HEK293 (cell line): ENCODE measurements around the gene SLC25A18.

Experiments
- GLIS1 ChIP-seq: fragments of 450-650 bp; formaldehyde crosslinking; IDR thresholded peaks from 2 replicates; pipeline ENCODE4 v1.5.1; 2016; ENCODE audit warnings: missing biosample characterization, missing genetic modification characterization
- IKZF3 ChIP-seq: fragments of 450-650 bp; IDR thresholded peaks from 2 replicates; pipeline ENCODE4 v1.5.0; 2018; ENCODE audit warnings: missing biosample characterization, mild to moderate bottlenecking, missing genetic modification characterization, moderate library complexity
- KLF1 ChIP-seq: fragments of 450-650 bp; formaldehyde crosslinking; IDR thresholded peaks from 2 replicates; pipeline ENCODE4 v1.5.1; 2016; ENCODE audit warnings: missing biosample characterization, missing genetic modification characterization
- KLF10 ChIP-seq: fragments of 450-650 bp; IDR thresholded peaks from 2 replicates; pipeline ENCODE4 v1.5.1; 2018; ENCODE audit warnings: missing biosample characterization, mild to moderate bottlenecking, missing genetic modification characterization
- KLF9 ChIP-seq: fragments of 450-650 bp; formaldehyde crosslinking; IDR thresholded peaks from 2 replicates; pipeline ENCODE4 v1.5.1; 2016; ENCODE audit warnings: missing biosample characterization, missing genetic modification characterization, low read depth
- OVOL3 ChIP-seq: fragments of 450-650 bp; formaldehyde crosslinking; IDR thresholded peaks from 2 replicates; pipeline ENCODE4 v1.5.1; 2016; ENCODE audit warnings: missing biosample characterization, missing genetic modification characterization
- ZBTB10 ChIP-seq: fragments of 450-650 bp; formaldehyde crosslinking; IDR thresholded peaks from 2 replicates; pipeline ENCODE4 v1.5.1; 2016; ENCODE audit warnings: missing biosample characterization, missing genetic modification characterization
- ZBTB17 ChIP-seq: fragments of 450-650 bp; formaldehyde crosslinking; IDR thresholded peaks from 2 replicates; pipeline ENCODE4 v1.5.1; 2016; ENCODE audit warnings: missing biosample characterization, missing genetic modification characterization
- ZBTB48 ChIP-seq: fragments of 450-650 bp; formaldehyde crosslinking; IDR thresholded peaks from 2 replicates; pipeline ENCODE4 v1.5.1; 2016; ENCODE audit warnings: missing biosample characterization, missing genetic modification characterization
- ZFHX2 ChIP-seq: fragments of 450-650 bp; formaldehyde crosslinking; conservative IDR thresholded peaks from 2 replicates; pipeline ENCODE4 v1.5.1; 2016; ENCODE audit warnings: missing biosample characterization, missing genetic modification characterization
- ZFP41 ChIP-seq: fragments of 450-650 bp; formaldehyde crosslinking; IDR thresholded peaks from 2 replicates; pipeline ENCODE4 v1.5.1; 2016; ENCODE audit warnings: missing biosample characterization, missing genetic modification characterization, borderline replicate concordance
- ZNF114 ChIP-seq: fragments of 450-650 bp; formaldehyde crosslinking; IDR thresholded peaks from 2 replicates; pipeline ENCODE4 v1.5.0; 2017; ENCODE audit warnings: missing biosample characterization, missing genetic modification characterization
- ZNF366 ChIP-seq: fragments of 450-650 bp; formaldehyde crosslinking; conservative IDR thresholded peaks from 2 replicates; pipeline ENCODE4 v1.5.1; 2016; ENCODE audit warnings: missing biosample characterization, missing genetic modification characterization
- ZNF518A ChIP-seq: fragments of 450-650 bp; formaldehyde crosslinking; conservative IDR thresholded peaks from 2 replicates; pipeline ENCODE4 v1.5.1; 2016; ENCODE audit warnings: low read depth, missing biosample characterization, missing genetic modification characterization
- ZNF561 ChIP-seq: fragments of 450-650 bp; IDR thresholded peaks from 2 replicates; pipeline ENCODE4 v1.5.1; 2018; ENCODE audit warnings: missing biosample characterization, missing genetic modification characterization, borderline replicate concordance
- ZNF585B ChIP-seq: fragments of 450-650 bp; formaldehyde crosslinking; IDR thresholded peaks from 2 replicates; pipeline ENCODE4 v1.5.1; 2016; ENCODE audit warnings: missing biosample characterization, missing genetic modification characterization
- ZNF629 ChIP-seq: fragments of 450-650 bp; formaldehyde crosslinking; IDR thresholded peaks from 2 replicates; pipeline ENCODE4 v1.5.1; 2017; ENCODE audit warnings: missing biosample characterization, missing genetic modification characterization
- ZNF639 ChIP-seq: fragments of 450-650 bp; formaldehyde crosslinking; IDR thresholded peaks from 2 replicates; pipeline ENCODE4 v1.5.1; 2016; ENCODE audit warnings: missing biosample characterization, missing genetic modification characterization
- ZNF692 ChIP-seq: fragments of 450-650 bp; formaldehyde crosslinking; IDR thresholded peaks from 2 replicates; pipeline ENCODE4 v1.5.1; 2016; ENCODE audit warnings: missing biosample characterization, missing genetic modification characterization
- ZSCAN16 ChIP-seq: fragments of 450-650 bp; formaldehyde crosslinking; IDR thresholded peaks from 2 replicates; pipeline ENCODE4 v1.5.1; 2016; ENCODE audit warnings: missing biosample characterization, missing genetic modification characterization
- TF ChIP-seq, protein P1 (sequence below): fragments of 450-650 bp; formaldehyde crosslinking; IDR thresholded peaks from 2 replicates; pipeline ENCODE4 v1.5.1; 2016; ENCODE audit warnings: missing biosample characterization, missing genetic modification characterization
- TF ChIP-seq, protein P2 (sequence below): fragments of 450-650 bp; formaldehyde crosslinking; IDR thresholded peaks from 2 replicates; pipeline ENCODE4 v1.5.1; 2016; ENCODE audit warnings: missing biosample characterization, missing genetic modification characterization

The SLC25A18 gene

GRCh38 chr22:17628406-17629172 is 65.3 kb downstream of the SLC25A18 start, which contains the start of gene ATP6V1E1 (continued):
- TF ChIP-seq ZFP41 (no peak), ZNF629 (tag by site-specific recombination) (peak; percentile 76; the same call in 1 of the 2 replicates), IKZF3 (tag by site-specific recombination) (peak; percentile 92), OVOL3 (tag by site-specific recombination) (peak; percentile 31; the same call in 1 of the 2 replicates), GLIS1 (tag by site-specific recombination) (0 out of 2 replicates have a peak, but pooled peaks have one; percentile 32), ZNF561 (tag by site-specific recombination) (no peak), ZBTB17 (tag by site-specific recombination) (peak; percentile 67), ZBTB48 (tag by site-specific recombination) (peak; percentile 57; the same call in 1 of the 2 replicates), ZFHX2 (tag by site-specific recombination) (peak; percentile 32), ZNF639 (tag by site-specific recombination) (0 out of 2 replicates have a peak, but pooled peaks have one; percentile 22), ZNF585B (tag by site-specific recombination) (no peak), KLF1 (tag by site-specific recombination) (peak; percentile 38), ZSCAN16 (no peak), ZNF692 (tag by site-specific recombination) (peak; percentile 45), ZNF366 (tag by site-specific recombination) (peak; percentile 75), ZNF518A (tag by site-specific recombination) (peak; percentile 61), ZNF114 (tag by site-specific recombination) (no peak), ZBTB10 (tag by site-specific recombination) (peak; percentile 87), KLF9 (tag by site-specific recombination) (peak; percentile 20; the same call in 1 of the 2 replicates), KLF10 (tag by site-specific recombination) (0 out of 2 replicates have a peak, but pooled peaks have one; percentile 20)
- TF ChIP-seq, protein P1, sequence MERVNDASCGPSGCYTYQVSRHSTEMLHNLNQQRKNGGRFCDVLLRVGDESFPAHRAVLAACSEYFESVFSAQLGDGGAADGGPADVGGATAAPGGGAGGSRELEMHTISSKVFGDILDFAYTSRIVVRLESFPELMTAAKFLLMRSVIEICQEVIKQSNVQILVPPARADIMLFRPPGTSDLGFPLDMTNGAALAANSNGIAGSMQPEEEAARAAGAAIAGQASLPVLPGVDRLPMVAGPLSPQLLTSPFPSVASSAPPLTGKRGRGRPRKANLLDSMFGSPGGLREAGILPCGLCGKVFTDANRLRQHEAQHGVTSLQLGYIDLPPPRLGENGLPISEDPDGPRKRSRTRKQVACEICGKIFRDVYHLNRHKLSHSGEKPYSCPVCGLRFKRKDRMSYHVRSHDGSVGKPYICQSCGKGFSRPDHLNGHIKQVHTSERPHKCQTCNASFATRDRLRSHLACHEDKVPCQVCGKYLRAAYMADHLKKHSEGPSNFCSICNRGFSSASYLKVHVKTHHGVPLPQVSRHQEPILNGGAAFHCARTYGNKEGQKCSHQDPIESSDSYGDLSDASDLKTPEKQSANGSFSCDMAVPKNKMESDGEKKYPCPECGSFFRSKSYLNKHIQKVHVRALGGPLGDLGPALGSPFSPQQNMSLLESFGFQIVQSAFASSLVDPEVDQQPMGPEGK: 0 out of 2 replicates have a peak, but pooled peaks have one; percentile 16
- TF ChIP-seq, protein P2, sequence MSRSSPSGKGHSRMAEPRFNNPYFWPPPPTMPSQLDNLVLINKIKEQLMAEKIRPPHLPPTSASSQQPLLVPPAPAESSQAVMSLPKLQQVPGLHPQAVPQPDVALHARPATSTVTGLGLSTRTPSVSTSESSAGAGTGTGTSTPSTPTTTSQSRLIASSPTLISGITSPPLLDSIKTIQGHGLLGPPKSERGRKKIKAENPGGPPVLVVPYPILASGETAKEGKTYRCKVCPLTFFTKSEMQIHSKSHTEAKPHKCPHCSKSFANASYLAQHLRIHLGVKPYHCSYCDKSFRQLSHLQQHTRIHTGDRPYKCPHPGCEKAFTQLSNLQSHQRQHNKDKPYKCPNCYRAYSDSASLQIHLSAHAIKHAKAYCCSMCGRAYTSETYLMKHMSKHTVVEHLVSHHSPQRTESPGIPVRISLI (tag by site-specific recombination): peak; percentile 83; the same call in 1 of the 2 replicates
